DMS53 (cell line): ENCODE results near the gene MAGEE1.

ENCODE experiments used
- DNase-seq: peaks from one replicate; lab custom pipeline; 2025; lab: John Stamatoyannopoulos, UW

The MAGEE1 gene

GRCh38 chrX:76427560-76428242, at the start of gene MAGEE1:
TSS of gene MAGEE1 (plus strand) at chrX:76427710. CDS start at chrX:76427931, 221 bp downstream.
- peak; percentile 74 for DNase-seq

GRCh38 chrX:76398970-76399369, 28.5 kb upstream of the MAGEE1 start:
- no peak for DNase-seq

GRCh38 chrX:76407795-76408194, 19.7 kb upstream of the MAGEE1 start:
- DNase-seq: no peak

- DNase-seq: peak; percentile 17
Measured at GRCh38 chrX:76420237-76420636, 7.3 kb upstream of the MAGEE1 start.

- DNase-seq: peak; percentile 9
Measured at GRCh38 chrX:76428243-76429130, 977 bp downstream of the MAGEE1 start.

GRCh38 chrX:76433219-76433618, 5.7 kb downstream of the MAGEE1 start:
- DNase-seq: peak; percentile 14

GRCh38 chrX:76434103-76434741, 6.7 kb downstream of the MAGEE1 start:
- DNase-seq: no peak

GRCh38 chrX:76439188-76439587, 11.7 kb downstream of the MAGEE1 start:
- DNase-seq: no peak

GRCh38 chrX:76453737-76454406, 26.4 kb downstream of the MAGEE1 start:
- DNase-seq: no peak

- peak; percentile 44 for DNase-seq
Measured at GRCh38 chrX:76454456-76454927, 27.0 kb downstream of the MAGEE1 start.

GRCh38 chrX:76477353-76477752, 49.8 kb downstream of the MAGEE1 start:
- DNase-seq: no peak
